ENCODE data around the gene IFI30. TPM values are rescaled to one million over a fixed set of nuclear protein-coding genes. Genes with fewer than 3 reads are reported as not detected.

The IFI30 gene
- total RNA-seq, 1 experiment from 2014 or later, result 9.1 TPM

DNA sequence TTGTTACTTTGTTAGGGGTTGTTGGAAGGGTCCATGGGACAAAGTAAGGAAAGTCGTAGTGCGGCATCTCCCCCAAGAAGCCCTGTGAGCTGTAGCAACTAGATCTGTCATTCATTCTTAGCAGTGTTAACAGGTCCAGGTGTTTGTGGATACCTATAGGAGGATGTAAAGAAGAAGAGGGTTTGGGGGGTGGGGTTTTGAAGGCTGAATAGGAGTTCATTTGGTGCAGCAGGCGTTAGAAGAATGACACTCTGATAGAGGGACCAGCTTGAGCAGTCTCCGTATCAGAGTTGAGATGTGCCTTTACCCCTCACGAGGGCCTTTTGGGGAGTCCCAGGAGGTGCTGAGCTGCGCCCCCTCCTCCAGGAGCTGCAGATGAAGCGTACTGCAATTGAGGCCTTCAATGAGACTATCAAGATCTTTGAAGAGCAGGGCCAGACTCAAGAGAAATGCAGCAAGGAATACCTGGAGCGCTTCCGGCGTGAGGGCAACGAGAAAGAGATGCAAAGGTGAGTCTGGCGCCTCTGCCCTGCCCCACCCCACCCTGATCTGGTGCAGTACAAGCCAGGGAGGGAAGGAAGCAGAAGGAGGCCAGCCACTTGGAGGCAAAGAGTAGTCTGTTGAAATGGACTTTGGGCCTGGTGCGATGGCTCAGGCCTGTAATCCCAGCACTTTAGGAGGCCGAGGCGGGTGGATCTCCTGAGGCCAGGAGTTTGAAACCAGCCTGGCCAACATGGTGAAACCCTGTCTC, 7.6 kb upstream of the IFI30 start:
- Mint-ChIP-seq H3K27me3 (ENCODE audit: insufficient read depth, unreplicated experiment) (no peaks in the 10 kb centered on the region), H3K27ac (ENCODE audit: low read depth, unreplicated experiment) (no peak overlapping the region), H3K36me3 (ENCODE audit: insufficient read depth, unreplicated experiment) (peaks cover 87% of the 10 kb centered on the region), H3K4me1 (ENCODE audit: insufficient read depth, unreplicated experiment) (no peaks in the 10 kb centered on the region), H3K4me3 (ENCODE audit: unreplicated experiment) (no peak overlapping the region), H3K9me3 (ENCODE audit: unreplicated experiment) (no peaks in the 10 kb centered on the region)
- DNase-seq (ENCODE audit: unreplicated experiment), result no peak
- TF ChIP-seq, protein P1, sequence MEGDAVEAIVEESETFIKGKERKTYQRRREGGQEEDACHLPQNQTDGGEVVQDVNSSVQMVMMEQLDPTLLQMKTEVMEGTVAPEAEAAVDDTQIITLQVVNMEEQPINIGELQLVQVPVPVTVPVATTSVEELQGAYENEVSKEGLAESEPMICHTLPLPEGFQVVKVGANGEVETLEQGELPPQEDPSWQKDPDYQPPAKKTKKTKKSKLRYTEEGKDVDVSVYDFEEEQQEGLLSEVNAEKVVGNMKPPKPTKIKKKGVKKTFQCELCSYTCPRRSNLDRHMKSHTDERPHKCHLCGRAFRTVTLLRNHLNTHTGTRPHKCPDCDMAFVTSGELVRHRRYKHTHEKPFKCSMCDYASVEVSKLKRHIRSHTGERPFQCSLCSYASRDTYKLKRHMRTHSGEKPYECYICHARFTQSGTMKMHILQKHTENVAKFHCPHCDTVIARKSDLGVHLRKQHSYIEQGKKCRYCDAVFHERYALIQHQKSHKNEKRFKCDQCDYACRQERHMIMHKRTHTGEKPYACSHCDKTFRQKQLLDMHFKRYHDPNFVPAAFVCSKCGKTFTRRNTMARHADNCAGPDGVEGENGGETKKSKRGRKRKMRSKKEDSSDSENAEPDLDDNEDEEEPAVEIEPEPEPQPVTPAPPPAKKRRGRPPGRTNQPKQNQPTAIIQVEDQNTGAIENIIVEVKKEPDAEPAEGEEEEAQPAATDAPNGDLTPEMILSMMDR (IDR thresholded peaks at IDR 0.05; ENCODE audit: unreplicated experiment), result no peak
- intact Hi-C loops (cut with micrococcal nuclease), result no loop called here
- no TSS peak for BruUV-seq (replicated peaks)
- CTCF ChIA-PET, result interaction anchor here (0.6 to 2.5 kb wide), 3 partner anchors 53 to 200 kb away, joined by 4 to 9 read pairs (median 6); no protein-coding TSS in a partner anchor
- POLR2A ChIA-PET, result no interaction called here

DNA sequence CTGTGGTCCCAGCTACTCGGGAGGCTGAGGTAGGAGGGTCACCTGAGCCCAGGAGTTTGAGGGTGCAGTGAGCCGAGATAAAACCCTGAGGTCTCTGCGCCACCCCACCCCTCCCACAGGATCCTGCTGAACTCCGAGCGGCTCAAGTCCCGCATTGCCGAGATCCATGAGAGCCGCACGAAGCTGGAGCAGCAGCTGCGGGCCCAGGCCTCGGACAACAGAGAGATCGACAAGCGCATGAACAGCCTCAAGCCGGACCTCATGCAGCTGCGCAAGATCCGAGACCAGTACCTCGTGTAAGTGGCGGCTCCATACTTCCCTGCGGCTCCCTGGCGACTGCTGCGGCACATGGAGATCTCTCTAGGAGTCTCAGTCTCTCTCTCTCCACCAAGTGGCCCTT, 6.6 kb upstream of the IFI30 start:
- Mint-ChIP-seq H3K4me1 (ENCODE audit: insufficient read depth, unreplicated experiment) (no peaks in the 10 kb centered on the region), H3K27ac (ENCODE audit: low read depth, unreplicated experiment) (no peak overlapping the region), H3K36me3 (ENCODE audit: insufficient read depth, unreplicated experiment) (peaks cover 92% of the 10 kb centered on the region), H3K4me3 (ENCODE audit: unreplicated experiment) (no peak overlapping the region), H3K9me3 (ENCODE audit: unreplicated experiment) (no peaks in the 10 kb centered on the region), H3K27me3 (ENCODE audit: insufficient read depth, unreplicated experiment) (no peaks in the 10 kb centered on the region)
- POLR2A ChIA-PET, result interaction anchor here (0.5 to 0.9 kb wide), 2 partner anchors 26 to 1140 kb away, joined by 3 read pairs; partner anchors contain the start of gene MPV17L2
- TF ChIP-seq, protein P1 (IDR thresholded peaks at IDR 0.05; ENCODE audit: unreplicated experiment), result no peak
- no TSS peak for BruUV-seq (replicated peaks)
- no peak for DNase-seq (ENCODE audit: unreplicated experiment)
- CTCF ChIA-PET, result interaction anchor here (0.6 to 2.5 kb wide), 10 partner anchors 9 to 199 kb away, joined by 3 to 9 read pairs (median 4); no protein-coding TSS in a partner anchor
- intact Hi-C loops (cut with micrococcal nuclease), result no loop called here

DNA sequence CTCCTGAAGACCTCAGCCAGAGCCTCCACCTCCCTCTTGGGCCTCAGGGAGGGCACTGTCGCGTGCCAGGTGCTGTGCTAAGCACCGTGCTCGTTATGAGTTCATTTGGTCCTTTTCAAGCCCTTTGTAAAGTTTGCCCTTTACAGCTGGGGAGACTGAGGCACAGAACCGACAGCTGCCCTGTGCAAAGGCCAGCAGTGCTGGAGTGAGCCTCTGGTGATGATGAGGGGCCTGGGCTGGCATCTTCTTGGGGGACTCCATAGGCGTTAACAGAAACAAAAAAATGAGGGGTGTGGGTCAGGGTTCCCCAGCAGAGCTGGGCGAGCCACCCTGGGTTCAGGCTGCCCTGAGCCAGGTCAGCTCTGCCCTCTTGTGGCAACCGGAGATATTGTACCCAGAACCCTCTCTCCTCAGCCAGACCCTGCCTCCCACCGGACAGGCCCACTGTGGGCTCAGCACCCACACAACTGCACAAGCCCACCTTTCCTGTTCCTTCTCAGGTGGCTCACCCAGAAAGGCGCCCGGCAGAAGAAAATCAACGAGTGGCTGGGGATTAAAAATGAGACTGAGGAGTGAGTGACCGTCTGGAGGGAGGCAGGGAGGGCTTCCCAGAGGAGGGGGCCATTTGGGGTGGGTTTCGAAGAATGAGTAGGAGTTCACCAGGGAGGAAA, 5.5 kb upstream of the IFI30 start:
- Mint-ChIP-seq H3K4me3 (ENCODE audit: unreplicated experiment) (no peak overlapping the region), H3K27me3 (ENCODE audit: insufficient read depth, unreplicated experiment) (no peaks in the 10 kb centered on the region), H3K4me1 (ENCODE audit: insufficient read depth, unreplicated experiment) (peaks cover under 1% of the 10 kb centered on the region), H3K9me3 (ENCODE audit: unreplicated experiment) (no peaks in the 10 kb centered on the region), H3K36me3 (ENCODE audit: insufficient read depth, unreplicated experiment) (peaks cover 84% of the 10 kb centered on the region), H3K27ac (ENCODE audit: low read depth, unreplicated experiment) (no peak overlapping the region)
- DNase-seq (ENCODE audit: unreplicated experiment), result peak; percentile 51
- no TSS peak for BruUV-seq (replicated peaks)
- intact Hi-C loops (cut with micrococcal nuclease), result loop anchor here (1.0 kb wide), 1 partner anchor 55 kb away; no protein-coding TSS in a partner anchor
- CTCF ChIA-PET, result interaction anchor here (0.6 to 1.9 kb wide), 14 partner anchors 8 to 1901 kb away, joined by 3 to 6 read pairs (median 4); no protein-coding TSS in a partner anchor
- POLR2A ChIA-PET, result interaction anchor here (0.5 to 1.9 kb wide), 4 partner anchors 10 to 83 kb away, joined by 3 to 7 read pairs (median 4); partner anchors contain the start of genes PIK3R2 and RAB3A
- TF ChIP-seq, protein P1 (IDR thresholded peaks at IDR 0.05; ENCODE audit: unreplicated experiment), result peak; percentile 76
